SKM-1 (cell line): ENCODE data around the gene ZNF385D.

Source experiments
- DNase-seq: peaks from one replicate; lab custom pipeline; 2025; ENCODE audit not compliant: unreplicated experiment; lab: John Stamatoyannopoulos, UW

Gene ZNF385D

DNA sequence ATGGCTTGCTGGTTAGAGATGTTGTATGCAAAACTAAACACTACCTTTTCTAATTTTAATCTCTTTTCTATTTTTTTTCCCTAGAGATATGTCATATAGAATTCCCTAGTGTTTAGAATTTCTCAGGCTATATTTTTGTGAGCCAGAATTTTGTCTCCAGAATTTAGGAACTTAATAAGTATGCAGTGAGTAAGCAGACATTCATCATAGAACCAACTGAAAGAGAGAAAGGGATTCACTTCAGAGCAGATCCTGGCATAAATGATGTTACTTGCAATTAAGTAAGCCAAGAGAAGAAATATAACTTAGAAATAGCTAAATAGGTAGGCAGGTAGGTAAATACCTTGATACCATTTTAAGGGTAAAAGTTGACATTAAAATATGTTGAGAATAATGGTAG, 288.9 kb downstream of the ZNF385D start:
- no peak for DNase-seq

DNA sequence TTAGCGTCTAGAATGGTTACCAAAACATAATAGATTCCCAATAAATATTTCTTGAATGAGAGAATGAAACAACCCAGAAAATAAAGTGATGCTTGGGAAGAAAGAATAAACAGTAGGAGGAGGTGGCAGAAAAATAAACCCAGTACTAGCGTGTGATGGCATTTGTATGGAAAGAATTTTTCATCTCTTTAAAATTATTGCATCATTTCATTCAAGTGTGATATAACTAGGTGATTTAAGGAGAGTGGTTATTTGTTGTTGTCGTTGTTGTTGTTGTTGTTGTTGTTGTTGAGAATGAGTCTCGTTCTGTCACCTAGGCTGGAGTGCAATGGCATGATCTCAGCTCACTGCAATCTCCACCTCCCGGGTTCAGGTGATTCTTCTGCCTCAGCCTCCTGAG, 293.9 kb downstream of the ZNF385D start:
- no peak for DNase-seq

GRCh38 chr3:21449738-21450137, 301.3 kb downstream of the ZNF385D start:
- no peak for DNase-seq

GRCh38 chr3:21447476-21448151, 303.4 kb downstream of the ZNF385D start:
- DNase-seq, result no peak

- no peak for DNase-seq
Observed at GRCh38 chr3:21446945-21447475, 304.0 kb downstream of the ZNF385D start.

DNA sequence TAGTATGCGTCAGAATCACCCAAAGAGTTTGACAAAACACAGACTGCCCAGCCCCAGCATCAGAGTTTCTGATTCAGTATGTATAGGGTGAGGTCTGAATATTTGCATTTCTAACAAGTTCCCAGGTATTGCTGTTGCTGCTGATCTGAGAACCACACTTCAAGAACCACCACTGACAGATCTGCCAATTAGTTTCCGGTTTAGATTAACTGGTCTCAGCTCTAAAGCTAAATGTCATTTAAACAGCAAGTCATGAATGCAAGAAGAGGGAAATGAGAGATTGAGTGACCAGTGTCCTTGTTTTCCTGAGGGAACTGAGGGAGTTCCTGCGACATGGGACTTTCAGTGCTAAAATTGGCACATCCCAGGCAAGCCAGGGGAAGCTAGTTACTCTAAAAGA, 305.0 kb downstream of the ZNF385D start:
- DNase-seq, result no peak

GRCh38 chr3:21441821-21442220, 309.2 kb downstream of the ZNF385D start:
- DNase-seq, result no peak

DNA sequence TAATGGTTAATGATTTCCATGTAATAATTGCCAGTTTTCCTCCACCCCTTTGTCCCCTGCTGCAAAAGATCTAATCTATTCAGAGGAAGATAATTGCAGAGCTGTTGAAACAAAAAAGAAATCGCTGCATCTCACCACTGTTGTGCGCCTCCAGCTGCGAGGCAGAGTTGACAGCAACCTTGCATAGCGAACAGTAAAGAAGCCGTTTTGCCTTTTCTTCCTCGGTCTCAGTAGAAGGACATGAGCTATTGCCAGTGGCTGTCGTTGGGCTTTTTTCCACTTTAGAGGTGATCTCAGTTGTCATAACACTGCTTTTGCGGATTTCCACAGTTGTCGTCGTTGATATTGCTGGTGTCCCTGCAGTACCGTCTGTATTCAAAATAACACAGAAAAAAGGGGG, 314.2 kb downstream of the ZNF385D start:
- DNase-seq, result no peak

DNA sequence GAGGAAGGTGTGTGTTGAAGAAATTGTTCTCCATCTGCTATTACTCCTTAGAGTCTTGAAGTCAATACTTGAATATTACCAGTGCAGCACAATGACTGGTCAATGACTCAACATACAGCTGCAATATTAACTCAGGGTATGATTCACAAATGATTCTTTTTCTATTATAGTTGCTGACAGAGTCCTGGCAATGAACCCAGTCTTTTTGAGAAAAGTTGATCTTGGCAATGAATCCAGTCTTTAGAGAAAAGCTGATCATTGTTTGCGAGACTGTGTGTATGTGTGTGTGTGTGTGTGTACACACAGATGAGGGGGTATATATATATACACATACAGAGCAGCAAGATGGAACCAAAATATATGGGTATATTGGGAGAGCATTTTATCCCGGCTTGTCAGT, 315.1 kb downstream of the ZNF385D start:
- no peak for DNase-seq

DNA sequence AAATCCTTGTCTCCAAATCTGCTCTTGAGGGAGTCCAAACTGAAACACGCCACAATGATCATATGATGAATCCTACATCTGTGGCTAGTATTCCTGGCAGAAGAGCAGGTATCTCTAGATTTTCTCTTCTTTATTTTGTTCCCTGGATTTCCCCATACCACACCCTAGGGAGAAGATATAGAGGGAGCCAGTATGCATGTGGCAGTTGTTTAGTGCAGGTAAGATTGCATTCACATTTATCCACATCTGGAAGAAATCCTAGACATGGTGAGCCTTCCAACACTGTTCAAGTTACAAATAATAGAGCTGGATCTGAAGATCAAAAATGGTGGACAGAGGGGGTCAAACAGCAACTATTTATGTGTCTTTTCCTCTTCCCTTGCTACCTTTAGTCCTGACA, 316.7 kb downstream of the ZNF385D start:
- no peak for DNase-seq

DNA sequence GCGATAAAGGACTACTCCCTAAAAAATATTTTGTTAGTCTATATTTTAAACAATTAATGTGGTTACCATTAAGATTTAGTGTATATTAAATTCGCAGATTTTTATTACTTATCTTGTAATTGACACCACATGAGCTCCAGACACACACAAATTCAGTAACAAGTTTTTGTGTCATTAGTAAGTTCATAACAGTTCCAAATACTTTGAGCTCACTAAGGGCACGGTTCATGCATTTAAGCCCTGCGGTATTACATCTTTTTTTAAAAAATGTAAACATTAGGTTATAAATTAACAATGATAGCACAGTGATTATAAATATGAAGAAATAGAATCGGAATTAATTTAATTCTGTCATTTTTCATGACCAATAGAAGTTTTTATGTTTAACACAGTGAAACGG, 317.3 kb downstream of the ZNF385D start:
- DNase-seq, result no peak

DNA sequence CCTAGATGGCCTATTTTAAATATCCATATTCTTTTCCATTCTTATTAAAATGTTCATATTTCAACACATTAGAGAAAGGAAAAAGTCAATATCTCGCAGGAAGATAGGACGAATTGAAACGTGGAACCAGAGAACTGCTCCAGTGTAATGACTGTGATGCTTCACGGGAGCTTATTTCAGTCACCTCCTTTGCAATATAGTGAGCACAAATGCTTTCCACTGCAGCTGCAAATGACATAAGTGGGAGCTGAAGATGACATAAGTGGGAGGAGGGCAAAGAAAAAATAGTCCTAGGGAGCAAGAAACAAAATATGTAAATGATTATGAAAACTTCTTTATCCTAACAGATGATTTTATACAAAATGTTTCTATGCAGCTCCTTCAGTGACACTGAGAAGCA, 324.1 kb downstream of the ZNF385D start:
- no peak for DNase-seq

GRCh38 chr3:21425715-21426114, 325.3 kb downstream of the ZNF385D start:
- DNase-seq, result no peak

- DNase-seq, result no peak
Observed at GRCh38 chr3:21421096-21421495, 329.9 kb downstream of the ZNF385D start.

DNA sequence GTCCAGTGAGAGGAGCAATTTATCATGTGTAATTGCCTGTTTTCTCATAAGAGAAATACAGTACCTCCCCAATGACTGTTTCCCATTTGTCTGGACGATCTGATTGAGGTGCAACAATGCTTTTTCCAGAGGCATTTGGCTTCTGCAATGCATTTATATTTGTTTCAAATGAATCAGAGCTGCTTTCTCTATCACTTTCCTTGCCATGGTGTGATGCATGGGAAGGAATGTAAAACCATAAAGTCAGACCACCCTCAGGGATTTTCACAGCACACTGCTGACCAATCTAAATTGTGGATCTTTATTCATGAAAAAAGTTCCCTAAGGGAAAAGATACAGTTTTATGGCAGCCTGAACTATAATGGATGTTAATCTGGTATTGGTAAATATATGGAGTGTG, 333.0 kb downstream of the ZNF385D start:
- DNase-seq, result no peak

DNA sequence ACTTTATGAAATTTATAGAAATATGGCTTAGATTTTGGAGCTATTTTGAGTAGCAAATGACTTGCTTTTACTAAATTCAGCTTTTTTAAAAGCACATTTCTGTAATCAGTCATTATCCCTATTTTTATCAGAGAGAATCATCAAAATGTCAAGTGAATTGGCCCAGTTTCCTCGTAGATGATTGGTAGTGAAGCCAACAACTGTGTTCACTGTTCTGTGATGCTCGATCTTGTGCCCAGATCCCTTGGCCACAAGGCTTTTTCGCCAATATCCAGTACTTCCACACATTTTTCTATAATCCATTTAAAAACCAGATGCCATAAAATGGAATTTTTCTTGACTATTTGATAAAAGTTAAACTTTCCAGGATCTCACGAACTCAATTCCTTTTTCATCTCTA, 336.5 kb downstream of the ZNF385D start:
- no peak for DNase-seq

DNA sequence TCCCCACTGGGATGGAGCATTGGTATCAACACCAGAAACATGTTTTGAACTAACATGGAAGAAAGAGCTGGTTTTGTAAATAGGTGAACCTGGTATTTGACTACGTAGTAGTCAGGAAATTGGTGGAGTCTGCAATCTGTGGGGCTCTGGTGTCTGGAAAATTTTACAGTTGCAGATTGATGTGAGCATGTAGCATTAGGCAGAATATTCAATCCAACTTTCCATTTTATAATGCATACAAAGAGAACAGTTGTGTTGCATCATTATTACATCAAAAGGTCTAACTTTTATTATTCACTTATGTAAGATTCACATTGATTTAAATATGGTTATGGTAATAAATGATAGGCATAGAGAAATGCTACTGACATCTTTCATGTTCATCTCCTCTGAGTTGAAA, 340.0 kb downstream of the ZNF385D start:
- no peak for DNase-seq

GRCh38 chr3:21409401-21409800, 341.6 kb downstream of the ZNF385D start:
- no peak for DNase-seq

DNA sequence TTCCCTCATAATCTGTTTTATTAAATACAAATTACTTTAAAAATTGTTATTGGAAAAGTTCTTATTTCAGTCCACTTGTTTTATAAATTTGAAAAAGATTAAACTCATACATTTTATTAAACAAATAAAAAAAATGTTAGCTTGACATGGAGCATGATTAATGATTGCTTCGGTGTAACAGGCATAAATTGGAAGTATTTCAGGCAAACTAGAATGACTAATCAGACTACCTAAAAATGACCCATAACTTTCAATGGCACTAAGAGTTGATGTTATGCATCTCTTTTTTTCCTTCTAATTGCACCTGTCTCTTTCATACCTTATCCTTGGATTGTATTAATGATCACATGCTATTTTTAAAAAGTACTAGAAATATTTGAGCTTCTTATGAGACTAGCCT, 343.3 kb downstream of the ZNF385D start:
- DNase-seq, result no peak

GRCh38 chr3:21405671-21406667, 345.0 kb downstream of the ZNF385D start:
- DNase-seq, result no peak

GRCh38 chr3:21398461-21398860, 352.5 kb downstream of the ZNF385D start:
- no peak for DNase-seq

- DNase-seq, result no peak
Observed at GRCh38 chr3:21393683-21394311, 357.2 kb downstream of the ZNF385D start.
